Fibroblast of villous mesenchyme (primary cell): Measurements from ENCODE around the gene CRTAC1. TPM values are rescaled to one million over a fixed set of nuclear protein-coding genes. Genes with fewer than 3 reads are reported as not detected.

ENCODE experiments used
- DNase-seq: peaks from one replicate; pipeline ENCODE4 v3.0.0-alpha.2; 2010; ENCODE audit warnings: low read depth
- H3K4me3 ChIP-seq: 2 replicates; pipeline ENCODE4 v1.5.1; 2011; ENCODE audit warnings: low read depth, mild to moderate bottlenecking, low read length
- total RNA-seq: library from RNA; depleted of rRNA; stranded (reverse); fragments of >200 nt; gene quantifications from 2 replicates; pipeline ENCODE4 v1.2.3, GENCODE V29; 2012
- TF ChIP-seq, protein P1 (sequence below): IDR thresholded peaks from 2 replicates; pipeline ENCODE4 v1.5.1; 2012; ENCODE audit warnings: low read depth, mild to moderate bottlenecking, low read length; ENCODE audit not compliant: insufficient read depth

The CRTAC1 gene
- total RNA-seq, 1 donor = not detected

GRCh38 chr10:98062424-98062823 lies 32.0 kb upstream of the CRTAC1 start:
- no peak for DNase-seq
- H3K4me3 ChIP-seq = no peak overlapping the region
- TF ChIP-seq, protein P1, sequence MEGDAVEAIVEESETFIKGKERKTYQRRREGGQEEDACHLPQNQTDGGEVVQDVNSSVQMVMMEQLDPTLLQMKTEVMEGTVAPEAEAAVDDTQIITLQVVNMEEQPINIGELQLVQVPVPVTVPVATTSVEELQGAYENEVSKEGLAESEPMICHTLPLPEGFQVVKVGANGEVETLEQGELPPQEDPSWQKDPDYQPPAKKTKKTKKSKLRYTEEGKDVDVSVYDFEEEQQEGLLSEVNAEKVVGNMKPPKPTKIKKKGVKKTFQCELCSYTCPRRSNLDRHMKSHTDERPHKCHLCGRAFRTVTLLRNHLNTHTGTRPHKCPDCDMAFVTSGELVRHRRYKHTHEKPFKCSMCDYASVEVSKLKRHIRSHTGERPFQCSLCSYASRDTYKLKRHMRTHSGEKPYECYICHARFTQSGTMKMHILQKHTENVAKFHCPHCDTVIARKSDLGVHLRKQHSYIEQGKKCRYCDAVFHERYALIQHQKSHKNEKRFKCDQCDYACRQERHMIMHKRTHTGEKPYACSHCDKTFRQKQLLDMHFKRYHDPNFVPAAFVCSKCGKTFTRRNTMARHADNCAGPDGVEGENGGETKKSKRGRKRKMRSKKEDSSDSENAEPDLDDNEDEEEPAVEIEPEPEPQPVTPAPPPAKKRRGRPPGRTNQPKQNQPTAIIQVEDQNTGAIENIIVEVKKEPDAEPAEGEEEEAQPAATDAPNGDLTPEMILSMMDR = no peak

GRCh38 chr10:98060079-98060478 lies 29.7 kb upstream of the CRTAC1 start:
- H3K4me3 ChIP-seq = no peak overlapping the region
- TF ChIP-seq, protein P1 = no peak
- DNase-seq = no peak

DNA sequence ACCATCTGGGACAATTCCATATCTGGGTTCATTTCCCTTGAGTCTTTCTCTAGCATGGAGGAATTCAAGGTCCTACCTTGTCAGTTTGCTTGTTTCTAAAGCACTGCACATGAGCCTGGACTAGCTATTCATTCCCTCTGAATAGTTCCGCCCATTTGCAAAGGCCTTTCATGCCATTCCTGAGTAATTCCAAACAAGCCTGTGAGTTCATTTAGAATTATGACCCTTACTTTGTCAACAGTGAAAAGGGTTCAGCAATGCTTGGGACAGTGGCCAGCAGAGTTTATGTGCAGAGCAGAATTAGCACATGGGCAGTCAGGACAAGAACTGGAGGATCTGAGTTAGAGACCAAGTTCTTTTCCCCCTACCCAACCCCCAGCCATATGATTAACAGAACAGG lies 27.9 kb upstream of the CRTAC1 start:
- TF ChIP-seq, protein P1 = no peak
- H3K4me3 ChIP-seq = no peak overlapping the region
- DNase-seq = no peak

DNA sequence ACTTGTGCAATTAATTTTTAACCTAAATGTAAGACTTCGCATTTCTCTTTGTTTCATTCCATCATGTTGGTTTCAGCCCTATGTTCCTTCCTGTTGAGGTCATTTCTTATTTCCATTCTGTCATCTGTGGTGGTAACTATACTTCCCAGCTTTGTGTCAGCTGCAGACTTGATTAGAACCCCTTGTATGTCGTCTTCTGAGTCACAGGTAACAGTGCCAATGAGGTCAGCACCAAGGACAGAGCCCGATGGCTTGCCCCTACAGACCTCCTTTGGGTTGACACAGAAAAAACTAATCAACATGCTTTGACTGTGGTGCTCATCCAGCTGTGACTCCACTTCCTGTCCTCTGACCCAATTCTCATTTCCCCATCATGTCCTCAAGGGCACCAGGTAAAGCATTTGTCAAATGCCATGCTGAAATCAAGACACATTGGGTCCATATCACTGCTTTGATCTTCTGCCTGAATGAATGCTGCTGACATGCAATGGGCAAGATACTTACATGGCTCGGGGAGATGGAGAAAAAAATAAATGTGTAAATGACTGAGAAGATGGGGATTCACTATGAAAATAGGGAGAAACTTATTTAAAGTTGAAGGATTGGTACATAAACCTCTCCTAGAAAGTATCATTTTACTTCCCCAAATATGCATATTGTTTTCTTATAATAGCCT lies 25.6 kb upstream of the CRTAC1 start:
- TF ChIP-seq, protein P1 = no peak
- DNase-seq = peak; percentile 8
- no peak overlapping the region for H3K4me3 ChIP-seq

- H3K4me3 ChIP-seq = no peak overlapping the region
- TF ChIP-seq, protein P1 = no peak
- no peak for DNase-seq
Measured at GRCh38 chr10:98047009-98047741, 16.8 kb upstream of the CRTAC1 start.

DNA sequence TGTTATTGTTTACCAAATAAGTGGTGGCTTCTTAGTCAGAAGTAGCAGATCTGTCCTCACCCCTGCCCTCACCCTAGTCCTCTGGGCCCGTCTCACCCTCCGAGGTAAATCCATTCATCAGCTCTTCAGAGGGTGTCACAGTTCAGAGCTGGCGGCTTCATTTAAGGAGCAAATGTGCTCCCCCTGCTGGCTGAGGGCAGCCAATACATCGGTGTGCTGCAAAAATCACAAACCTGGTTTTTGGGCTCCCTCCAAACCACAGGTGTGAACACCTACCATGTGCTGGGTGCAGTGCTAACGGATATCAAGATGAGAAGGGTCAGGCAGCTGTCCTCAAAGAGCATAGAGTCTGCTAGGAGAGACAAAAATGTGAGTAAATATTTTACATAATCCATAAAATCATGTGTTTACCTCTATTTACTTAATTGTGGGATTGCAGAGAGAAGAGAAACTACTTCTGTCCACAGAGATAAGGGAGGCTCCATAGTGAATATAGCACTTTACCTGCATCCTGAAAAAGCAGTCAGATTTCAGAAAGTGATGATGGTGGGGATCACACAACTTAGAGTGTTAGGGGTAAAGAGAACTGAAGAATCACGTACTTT lies 15.5 kb upstream of the CRTAC1 start:
- no peak overlapping the region for H3K4me3 ChIP-seq
- peak; percentile 55 for DNase-seq
- TF ChIP-seq, protein P1 = peak; percentile 93
